ENCODE measurements around the gene NEDD9. TPM values are rescaled to one million over a fixed set of nuclear protein-coding genes. Genes with fewer than 3 reads are reported as not detected.

NEDD9 gene
- total and polyA plus RNA-seq, 2 of the 13 experiments (the other 11 are each of a cell fraction or from before 2014, with no cell fraction given) = 27.1 to 389 TPM

- TF ChIP-seq KDM4B (CRISPR knock-in tag; IDR thresholded peaks at IDR 0.05) (no peak), ASH2L (IDR thresholded peaks at IDR 0.05; ENCODE audit: insufficient read length, low read depth, low read length) (no peak), IKZF5 (CRISPR knock-in tag; IDR thresholded peaks at IDR 0.05) (0 out of 2 replicates have a peak, but pooled peaks have one; percentile 27), NPAS2 (CRISPR knock-in tag; IDR thresholded peaks at IDR 0.05; ENCODE audit: borderline replicate concordance) (no peak), DRAP1 (CRISPR knock-in tag; IDR thresholded peaks at IDR 0.05) (no peak), ZNF138 (CRISPR knock-in tag; IDR thresholded peaks at IDR 0.05; ENCODE audit: low read depth) (no peak), PTBP1 (IDR thresholded peaks at IDR 0.05; ENCODE audit: low read depth, low read length, poor library complexity, severe bottlenecking) (peak; percentile 61), RNF2 (conservative IDR thresholded peaks at IDR 0.05; ENCODE audit: low read depth) (no peak)
These were observed 3.4 kb downstream of the NEDD9 start (continued) for GRCh38 chr6:11228935-11229654.

- H3K4me2 ChIP-seq (ENCODE audit: low read depth, low read length) = peak overlapping the region; percentile 90
- no peaks in the 10 kb centered on the region for H3K9me3 ChIP-seq (ENCODE audit: low read length)
- in situ Hi-C loops (cut with HindIII; ENCODE audit: extremely low pct_ligation_motif_present, low pct_unique_long_range_greater_than_20kb) (no loop called here), intact Hi-C loops (cut with micrococcal nuclease; ENCODE audit: unreplicated experiment) (loop anchor here (2.0 kb wide), 1 partner anchor 55 kb away; no protein-coding TSS in a partner anchor)
- no peak overlapping the region for H2AFZ ChIP-seq (ENCODE audit: low read length)
- H3K4me3 ChIP-seq (replicated peaks in 1 of 3; ENCODE audit: insufficient read depth in 1 of 3, low read depth in 2 of 3, low read length in 3 of 3) = peak overlapping the region; percentile 80 to 94 (median 87)
- ChIA-PET POLR2A (interaction anchor here (1.2 to 1.5 kb wide), 2 partner anchors 25 to 165 kb away, joined by 3 read pairs; no protein-coding TSS in a partner anchor), CTCF (ENCODE audit: low intra/inter-chr PET ratio, low total read pairs) (no interaction called here)
- no peak for ATAC-seq
- no TSS peak for BruUV-seq (replicated peaks)
- peak overlapping the region; percentile 46 for H3K27ac ChIP-seq (ENCODE audit: extremely low read length, insufficient read depth, low read length)
- peaks cover 0 to 4% of the 10 kb centered on the region in 2 experiments; a peak in 2 of 5 replicates for H3K27me3 ChIP-seq (ENCODE audit: control insufficient read depth in 1 of 2, insufficient read depth in 2 of 2, low read length in 2 of 2)
- H3K79me2 ChIP-seq (ENCODE audit: insufficient read depth, low read length) = peaks cover 96% of the 10 kb centered on the region
- H4K20me1 ChIP-seq (ENCODE audit: insufficient read depth, low read length) = peaks cover 96% of the 10 kb centered on the region
- H3K9ac ChIP-seq (ENCODE audit: insufficient read depth, low read depth, low read length) = peak overlapping the region; percentile 96
- peaks cover 58% of the 10 kb centered on the region for H3K4me1 ChIP-seq (ENCODE audit: insufficient read depth, low read length)
- peaks cover 15 to 55% of the 10 kb centered on the region in 2 experiments for H3K36me3 ChIP-seq (replicated peaks in 1 of 2; ENCODE audit: control insufficient read depth in 1 of 2, insufficient read depth in 2 of 2, low read length in 2 of 2)
- no peak for DNase-seq (ENCODE audit: low spot score)
- WGBS (ENCODE audit: low lambda C conversion rate) = 33% methylated on average over 5 of the region's 5 CpGs
- FAIRE-seq = no peak
- TF ChIP-seq ZHX2 (IDR thresholded peaks at IDR 0.05; ENCODE audit: low read depth) (no peak), ZHX2 (CRISPR knock-in tag; IDR thresholded peaks at IDR 0.05; ENCODE audit: borderline replicate concordance) (no peak), ZNF121 (CRISPR knock-in tag; IDR thresholded peaks at IDR 0.05) (no peak), ZBTB33 (CRISPR knock-in tag; IDR thresholded peaks at IDR 0.05) (peak; percentile 81), PPARG (CRISPR knock-in tag; conservative IDR thresholded peaks at IDR 0.05) (0 out of 2 replicates have a peak, but pooled peaks have one; percentile 53)
These were observed 4.8 kb downstream of the NEDD9 start for GRCh38 chr6:11227698-11228097.

Data from HepG2 (cell line).